Activated naive CD4-positive, alpha-beta T cell treated with anti-CD3 and anti-CD28 coated beads, Interleukin-2, amount 10 ng/mL, durations not matched to agents 5 hours and 36 hours (primary cell): ENCODE measurements around the gene PLRG1. TPM values are rescaled to one million over a fixed set of nuclear protein-coding genes. Genes with fewer than 3 reads are reported as not detected.

Source experiments
- total RNA-seq, 2 experiments: library from RNA; stranded (reverse); gene quantifications; one replicate each; pipeline ENCODE4 v1.2.3, GENCODE V29; 2021

The PLRG1 gene
- total RNA-seq = 10 to 100 TPM; 69.8 to 81.2 TPM

GRCh38 chr4:154549894-154550790 lies at the start of gene PLRG1:
PLRG1 (minus strand) TSS chr4:154550400; CDS start chr4:154550308, 92 bp downstream.

GRCh38 chr4:154590329-154591006 lies 40.3 kb upstream of the PLRG1 start, which contains the start of gene FGA:
FGA (minus strand) TSS chr4:154590742; CDS start chr4:154590687, 55 bp downstream.

GRCh38 chr4:154562697-154563254 lies 12.6 kb upstream of the PLRG1 start, which contains the start of gene FGB:
FGB (plus strand) TSS chr4:154563011; CDS start chr4:154563019, 8 bp downstream.

DNA sequence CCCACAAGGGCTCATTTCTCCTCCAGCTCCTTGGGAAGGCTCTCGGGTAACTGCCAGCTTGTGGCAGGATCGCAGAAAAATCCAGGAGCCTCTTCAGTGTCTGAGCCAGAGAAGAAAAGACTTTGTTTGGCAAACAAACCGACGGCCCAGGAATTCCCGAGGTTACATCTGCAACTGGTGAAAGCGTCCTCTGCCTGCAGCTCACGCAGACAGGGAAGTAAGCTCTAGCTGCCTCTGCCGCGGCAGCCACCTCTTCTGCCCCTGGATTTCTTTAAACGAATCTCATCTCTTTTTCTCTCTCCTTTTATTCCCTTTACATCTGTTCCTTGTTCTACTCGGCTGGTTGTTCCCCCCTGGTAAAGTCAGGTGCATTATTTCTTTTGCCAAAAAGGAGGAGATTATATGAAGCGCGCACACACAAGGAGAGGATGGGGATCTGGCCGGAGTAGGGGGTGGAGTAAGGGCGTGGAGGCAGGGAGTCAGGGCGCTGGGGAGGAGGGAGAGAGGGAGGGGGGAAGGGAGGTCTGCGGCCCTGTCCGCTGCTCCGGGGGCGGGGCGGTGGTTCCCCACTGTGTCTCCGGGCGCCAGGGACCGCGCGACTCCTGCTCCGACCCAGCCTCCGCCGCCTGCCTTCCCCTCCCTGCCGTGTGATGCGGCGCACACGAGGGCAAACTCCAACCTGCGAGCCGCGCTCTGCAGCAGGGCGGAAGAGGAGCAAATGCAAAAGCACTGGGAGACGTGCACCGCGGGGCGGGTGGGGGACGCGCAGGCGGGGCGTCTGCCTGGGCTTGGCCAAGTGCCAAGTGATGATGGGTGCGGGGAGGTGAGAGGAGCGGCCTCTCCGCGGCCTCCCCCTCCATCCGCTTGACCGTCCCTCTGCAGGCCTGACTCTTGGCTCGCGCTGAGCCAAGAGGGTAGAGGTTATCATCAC lies 58.6 kb downstream of the PLRG1 start, which contains the start of gene DCHS2:
TSS of gene DCHS2 (minus strand) at position 459 of the 931 bp plus-strand sequence. CDS start at position 15, 444 bp downstream.

Other genes with a start within 250 kb of the PLRG1 start
- gene DCHS2, start 58.6 kb downstream of the PLRG1 start, total RNA-seq = not detected
- not detected for gene FGB, start 12.6 kb upstream of the PLRG1 start, total RNA-seq
- not detected for gene FGA, start 40.3 kb upstream of the PLRG1 start, total RNA-seq
- not detected for gene FGG, start 62.3 kb upstream of the PLRG1 start, total RNA-seq
- gene LRAT, start 193.6 kb upstream of the PLRG1 start, total RNA-seq = not detected
- not detected for gene RBM46, start 230.9 kb upstream of the PLRG1 start, total RNA-seq